Ishikawa (cell line): ENCODE measurements around the gene NPHS1.

Source experiments
- CEBPB ChIP-seq: IDR thresholded peaks from 2 replicates; pipeline ENCODE4 v1.6.1; 2012
- CREB1 ChIP-seq: IDR thresholded peaks from 2 replicates; pipeline ENCODE4 v1.6.1; 2012; ENCODE audit warnings: low read depth
- EGR1 ChIP-seq: IDR thresholded peaks from 2 replicates; pipeline ENCODE4 v1.6.1; 2012
- EP300 ChIP-seq: IDR thresholded peaks from 2 replicates; pipeline ENCODE4 v1.6.1; 2012; ENCODE audit warnings: borderline replicate concordance
- FOXM1 ChIP-seq: IDR thresholded peaks from 2 replicates; pipeline ENCODE4 v1.6.1; 2012; ENCODE audit warnings: low read depth, borderline replicate concordance
- MAX ChIP-seq: IDR thresholded peaks from 2 replicates; pipeline ENCODE4 v1.6.1; 2012
- NFIC ChIP-seq: IDR thresholded peaks from 2 replicates; pipeline ENCODE4 v1.6.1; 2012
- RAD21 ChIP-seq: IDR thresholded peaks from 2 replicates; pipeline ENCODE4 v1.6.1; 2012; ENCODE audit warnings: low read depth
- TAF1 ChIP-seq: IDR thresholded peaks from 2 replicates; pipeline ENCODE4 v1.6.1; 2012; ENCODE audit warnings: low read depth, mild to moderate bottlenecking
- TCF12 ChIP-seq: IDR thresholded peaks from 2 replicates; pipeline ENCODE4 v1.6.1; 2012; ENCODE audit warnings: low read depth
- TEAD4 ChIP-seq: IDR thresholded peaks from 2 replicates; pipeline ENCODE4 v1.6.1; 2012
- USF1 ChIP-seq: IDR thresholded peaks from 2 replicates; pipeline ENCODE4 v1.6.1; 2012
- YY1 ChIP-seq: IDR thresholded peaks from 2 replicates; pipeline ENCODE4 v1.6.1; 2012; ENCODE audit warnings: low read depth
- ZBTB7A ChIP-seq: IDR thresholded peaks from 2 replicates; pipeline ENCODE4 v1.6.1; 2012; ENCODE audit warnings: low read depth
- TF ChIP-seq, protein P1 (sequence below): IDR thresholded peaks from 2 replicates; pipeline ENCODE4 v1.6.1; 2012; ENCODE audit warnings: low read depth, mild to moderate bottlenecking

NPHS1 gene

DNA sequence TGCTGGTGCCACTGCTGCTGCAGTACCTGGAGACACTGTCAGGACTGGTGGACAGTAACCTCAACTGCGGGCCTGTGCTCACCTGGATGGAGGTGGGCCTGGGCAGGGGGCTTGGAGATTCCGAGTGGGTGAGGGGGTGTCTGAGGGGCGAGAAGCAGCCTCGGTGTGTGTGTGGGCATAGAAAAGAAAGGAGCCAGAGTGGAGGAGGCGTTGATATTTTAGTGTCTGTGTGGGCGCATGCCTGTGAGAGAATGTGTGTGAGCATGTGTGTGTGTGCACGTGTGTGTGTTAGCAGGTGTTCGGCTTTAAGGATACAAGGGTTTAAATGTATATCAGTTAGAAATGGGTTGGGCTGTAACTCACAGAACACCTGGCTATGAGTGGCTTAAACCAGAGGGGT lies 73.3 kb downstream of the NPHS1 start:
- TF ChIP-seq CREB1, result no peak
- TF ChIP-seq TCF12, result no peak
- no peak for TF ChIP-seq YY1

- no peak for TF ChIP-seq TAF1
- no peak for TF ChIP-seq TCF12
- no peak for TF ChIP-seq MAX
- no peak for TF ChIP-seq YY1
- no peak for TF ChIP-seq CREB1
- no peak for TF ChIP-seq RAD21
These were observed 74.3 kb downstream of the NPHS1 start for GRCh38 chr19:35777961-35778360.

DNA sequence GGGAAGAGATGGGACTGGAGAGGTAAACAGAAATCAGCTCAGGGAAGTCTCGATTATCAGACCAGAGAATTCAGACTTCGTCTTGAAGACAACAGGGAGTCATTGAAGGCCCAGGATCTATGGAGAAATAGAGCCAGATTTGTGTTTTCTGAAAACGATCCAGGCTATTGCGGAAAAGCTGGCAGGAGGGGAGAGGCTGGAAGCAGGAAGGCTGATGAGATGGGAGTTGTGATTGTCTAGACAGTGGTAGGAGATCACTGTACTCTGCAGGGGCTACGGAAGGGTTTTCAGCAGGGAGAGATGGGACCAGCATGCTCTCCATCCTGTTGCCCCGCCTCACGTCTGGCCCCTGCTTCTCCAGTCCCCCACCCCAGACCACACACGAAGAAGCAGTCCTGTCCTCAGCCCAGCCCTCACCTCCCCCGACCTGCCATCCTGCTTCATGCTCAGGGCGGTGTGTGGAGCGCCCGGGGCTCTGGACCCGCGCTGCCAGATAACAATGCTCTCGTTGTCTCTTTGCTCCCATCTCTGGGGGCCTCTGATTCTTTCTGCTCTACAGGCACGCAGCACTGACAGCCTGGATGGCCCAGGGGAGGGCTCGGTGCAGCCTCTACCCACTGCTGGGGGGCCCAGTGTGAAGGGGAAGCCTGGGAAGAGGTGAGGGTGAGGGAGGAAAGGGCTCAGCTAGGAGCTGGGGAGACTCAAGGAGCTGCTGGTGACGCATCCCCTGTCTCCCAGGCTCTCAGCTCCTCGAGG lies 75.0 kb downstream of the NPHS1 start:
- TF ChIP-seq CEBPB, result no peak
- no peak for TF ChIP-seq FOXM1
- TF ChIP-seq, protein P1, sequence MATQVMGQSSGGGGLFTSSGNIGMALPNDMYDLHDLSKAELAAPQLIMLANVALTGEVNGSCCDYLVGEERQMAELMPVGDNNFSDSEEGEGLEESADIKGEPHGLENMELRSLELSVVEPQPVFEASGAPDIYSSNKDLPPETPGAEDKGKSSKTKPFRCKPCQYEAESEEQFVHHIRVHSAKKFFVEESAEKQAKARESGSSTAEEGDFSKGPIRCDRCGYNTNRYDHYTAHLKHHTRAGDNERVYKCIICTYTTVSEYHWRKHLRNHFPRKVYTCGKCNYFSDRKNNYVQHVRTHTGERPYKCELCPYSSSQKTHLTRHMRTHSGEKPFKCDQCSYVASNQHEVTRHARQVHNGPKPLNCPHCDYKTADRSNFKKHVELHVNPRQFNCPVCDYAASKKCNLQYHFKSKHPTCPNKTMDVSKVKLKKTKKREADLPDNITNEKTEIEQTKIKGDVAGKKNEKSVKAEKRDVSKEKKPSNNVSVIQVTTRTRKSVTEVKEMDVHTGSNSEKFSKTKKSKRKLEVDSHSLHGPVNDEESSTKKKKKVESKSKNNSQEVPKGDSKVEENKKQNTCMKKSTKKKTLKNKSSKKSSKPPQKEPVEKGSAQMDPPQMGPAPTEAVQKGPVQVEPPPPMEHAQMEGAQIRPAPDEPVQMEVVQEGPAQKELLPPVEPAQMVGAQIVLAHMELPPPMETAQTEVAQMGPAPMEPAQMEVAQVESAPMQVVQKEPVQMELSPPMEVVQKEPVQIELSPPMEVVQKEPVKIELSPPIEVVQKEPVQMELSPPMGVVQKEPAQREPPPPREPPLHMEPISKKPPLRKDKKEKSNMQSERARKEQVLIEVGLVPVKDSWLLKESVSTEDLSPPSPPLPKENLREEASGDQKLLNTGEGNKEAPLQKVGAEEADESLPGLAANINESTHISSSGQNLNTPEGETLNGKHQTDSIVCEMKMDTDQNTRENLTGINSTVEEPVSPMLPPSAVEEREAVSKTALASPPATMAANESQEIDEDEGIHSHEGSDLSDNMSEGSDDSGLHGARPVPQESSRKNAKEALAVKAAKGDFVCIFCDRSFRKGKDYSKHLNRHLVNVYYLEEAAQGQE, result no peak
- TF ChIP-seq MAX, result no peak
- TF ChIP-seq RAD21, result no peak
- TF ChIP-seq TCF12, result no peak
- TF ChIP-seq EGR1, result no peak
- no peak for TF ChIP-seq CREB1
- TF ChIP-seq USF1, result no peak
- TF ChIP-seq YY1, result no peak
- TF ChIP-seq NFIC, result no peak
- TF ChIP-seq ZBTB7A, result no peak
- TF ChIP-seq TEAD4, result no peak
- no peak for TF ChIP-seq TAF1
- no peak for TF ChIP-seq EP300

DNA sequence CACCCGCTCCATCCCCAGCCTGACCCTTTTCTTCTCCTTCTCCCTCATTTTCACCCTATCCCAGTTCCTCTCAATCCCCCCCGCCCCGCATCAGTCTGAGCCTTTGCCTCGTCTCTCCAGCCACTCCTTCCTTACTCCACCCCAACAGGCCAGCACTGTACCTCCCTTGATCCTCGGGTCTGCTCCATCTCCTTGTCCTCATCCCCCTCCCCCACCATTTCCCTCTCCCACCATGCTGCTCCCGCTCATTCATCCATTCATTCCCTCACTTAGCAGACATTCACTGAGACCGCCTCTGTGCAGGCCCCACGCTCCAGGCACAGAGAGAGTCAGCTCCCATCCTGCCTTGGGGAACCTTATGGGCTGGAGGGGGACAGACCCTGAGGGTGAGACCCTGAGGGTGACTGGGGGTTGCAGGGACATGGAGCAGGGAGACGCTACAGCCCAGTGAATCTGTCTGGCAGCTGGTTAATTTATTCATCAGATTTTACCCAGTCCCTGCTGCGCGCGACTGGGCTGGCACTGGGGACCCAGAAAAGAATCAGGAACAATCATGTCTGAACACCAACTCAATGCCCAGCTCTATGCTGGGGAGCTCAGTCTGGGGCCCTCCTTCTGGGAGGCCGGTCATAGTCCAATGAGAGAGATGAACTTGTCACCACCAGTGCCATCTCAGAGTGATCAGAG lies 76.1 kb downstream of the NPHS1 start:
- TF ChIP-seq ZBTB7A (no peak), CEBPB (no peak), USF1 (no peak), RAD21 (no peak), NFIC (no peak), TEAD4 (no peak), TAF1 (no peak), YY1 (no peak), EP300 (no peak), TCF12 (no peak), MAX (no peak), FOXM1 (no peak), CREB1 (no peak)
- TF ChIP-seq, protein P1, result no peak
